Measurements from ENCODE around the gene NTF4.

The NTF4 gene, protein sequence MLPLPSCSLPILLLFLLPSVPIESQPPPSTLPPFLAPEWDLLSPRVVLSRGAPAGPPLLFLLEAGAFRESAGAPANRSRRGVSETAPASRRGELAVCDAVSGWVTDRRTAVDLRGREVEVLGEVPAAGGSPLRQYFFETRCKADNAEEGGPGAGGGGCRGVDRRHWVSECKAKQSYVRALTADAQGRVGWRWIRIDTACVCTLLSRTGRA

GRCh38 chr19:49064768-49065611 is at the start of gene NTF4:
Gene NTF4 (minus strand): TSS chr19:49064818. CDS start chr19:49061997, 2,821 bp downstream.
- DNase-seq: no peak

DNA sequence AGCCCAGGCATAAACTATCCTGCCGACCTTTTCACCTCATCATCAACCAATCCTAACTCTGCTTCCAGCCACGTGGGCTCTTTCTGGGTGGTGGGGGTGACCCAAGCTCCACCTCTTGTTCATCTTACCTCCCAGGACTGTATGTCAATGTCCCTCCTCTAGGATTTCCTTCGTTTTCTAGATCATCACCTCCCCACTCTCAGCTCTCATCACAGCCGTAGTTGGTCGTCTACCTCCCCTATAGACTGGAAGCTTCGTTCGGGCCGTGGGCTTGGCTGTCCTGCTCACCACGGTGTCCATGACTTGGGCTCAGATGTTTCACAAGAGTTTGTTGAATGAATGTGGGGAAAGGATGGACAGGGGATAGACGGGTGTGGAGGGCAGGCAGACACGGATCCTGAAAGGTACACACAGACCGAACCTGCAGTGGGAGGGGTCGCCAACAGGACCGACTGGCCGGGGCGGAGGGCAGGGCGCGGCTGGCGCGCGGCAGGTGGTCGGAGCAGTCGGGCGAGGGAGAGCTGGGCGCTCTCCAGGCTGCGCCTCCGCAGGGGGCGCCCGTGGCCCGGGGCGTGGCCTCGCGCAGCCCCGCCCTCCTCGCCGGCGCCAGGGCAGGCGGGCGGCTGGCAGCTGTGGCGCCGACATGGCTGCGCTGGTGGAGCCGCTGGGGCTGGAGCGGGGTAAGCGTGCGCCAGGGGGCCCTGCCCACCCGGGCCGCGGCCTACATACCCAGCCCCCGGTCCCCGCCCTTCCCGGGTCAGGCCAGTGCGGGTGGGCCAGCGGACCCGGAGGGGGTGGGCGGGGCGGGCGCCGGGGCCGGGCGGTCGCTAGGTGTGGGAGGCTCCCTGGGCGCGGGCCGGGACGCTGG is 49.4 kb upstream of the NTF4 start, which contains the start of gene LIN7B:
TSS of gene LIN7B (plus strand) at position 609 of the 868 bp plus-strand sequence. CDS start at position 644, 35 bp downstream.
- peak; percentile 76 for DNase-seq

- no peak for DNase-seq
Measured at GRCh38 chr19:49111218-49111998, 46.8 kb upstream of the NTF4 start.

DNA sequence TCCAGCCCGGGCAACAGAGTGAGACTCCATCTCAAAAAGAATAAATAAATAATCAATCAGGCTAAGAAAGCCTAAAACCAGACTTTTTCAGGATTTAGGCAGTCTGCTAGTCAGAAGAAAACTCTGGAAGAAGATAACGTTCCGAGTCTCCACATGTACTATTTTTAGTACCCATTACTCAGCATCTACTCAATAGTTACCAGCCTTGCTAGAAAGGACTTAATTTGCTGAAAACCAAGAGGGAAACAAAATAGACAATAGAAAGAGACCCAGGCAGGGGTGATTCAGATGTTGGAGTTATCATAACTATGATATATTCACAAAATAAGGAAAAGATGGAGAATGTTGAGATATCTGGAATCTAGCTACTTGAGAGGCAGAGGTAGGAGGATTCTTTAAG is 45.9 kb upstream of the NTF4 start:
- DNase-seq: no peak

DNA sequence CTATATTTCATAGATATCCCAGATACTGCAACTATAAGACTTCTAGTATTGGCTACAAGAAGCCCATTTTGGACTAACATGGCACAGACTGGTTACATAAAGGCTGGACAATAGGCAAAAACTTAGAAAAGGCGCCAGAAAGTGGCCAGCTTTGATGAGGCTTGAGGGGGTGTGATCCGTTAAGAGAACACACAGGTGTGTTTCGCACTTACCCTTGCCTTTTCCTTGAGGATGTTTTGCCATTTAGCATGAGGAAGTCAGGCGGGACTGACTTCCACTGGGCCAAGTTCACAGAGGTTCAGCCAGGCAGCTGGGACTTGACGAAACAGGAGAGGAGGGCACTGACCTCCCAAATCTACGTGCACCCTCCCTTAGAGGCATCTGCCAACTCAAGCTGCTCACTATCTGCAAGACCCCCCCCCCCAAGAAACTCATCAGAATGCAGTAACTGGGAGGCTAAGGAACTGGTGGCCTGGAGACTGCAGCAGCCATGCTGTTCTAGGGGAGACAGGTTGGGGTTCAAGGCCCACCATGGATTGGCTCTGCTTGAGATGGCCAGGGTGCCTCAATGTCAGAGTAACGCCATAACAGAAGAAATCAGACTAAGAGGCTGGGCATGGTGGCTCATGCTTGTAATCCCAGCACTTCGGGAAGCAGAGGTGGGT is 45.1 kb upstream of the NTF4 start:
- no peak for DNase-seq

DNA sequence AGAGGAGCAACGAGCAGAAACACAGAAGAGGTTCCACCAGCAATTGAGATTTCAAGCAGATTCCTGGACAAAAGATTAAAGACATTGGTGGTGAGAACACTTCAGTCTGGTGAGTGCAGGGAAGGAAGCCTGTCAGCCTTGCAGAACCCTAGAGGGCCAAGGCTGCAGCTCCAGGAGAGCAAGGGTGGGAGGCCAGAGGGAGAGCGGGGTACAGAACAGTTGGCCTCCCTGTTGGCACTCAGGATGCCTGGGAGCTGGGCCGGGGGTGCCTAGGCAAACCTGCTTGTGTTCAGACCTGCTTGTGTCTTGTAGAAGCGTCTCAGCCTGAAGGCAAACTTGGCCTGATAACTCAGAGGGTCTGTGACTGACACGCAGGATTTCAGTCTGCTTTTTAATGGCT is 44.4 kb upstream of the NTF4 start:
- no peak for DNase-seq

GRCh38 chr19:49107625-49108459 is 43.2 kb upstream of the NTF4 start:
- no peak for DNase-seq

GRCh38 chr19:49106648-49107135 is 42.1 kb upstream of the NTF4 start:
- DNase-seq: peak; percentile 81

- no peak for DNase-seq
Measured at GRCh38 chr19:49104229-49104864, 39.7 kb upstream of the NTF4 start.

GRCh38 chr19:49103331-49104085 is 38.9 kb upstream of the NTF4 start:
- DNase-seq: no peak

DNA sequence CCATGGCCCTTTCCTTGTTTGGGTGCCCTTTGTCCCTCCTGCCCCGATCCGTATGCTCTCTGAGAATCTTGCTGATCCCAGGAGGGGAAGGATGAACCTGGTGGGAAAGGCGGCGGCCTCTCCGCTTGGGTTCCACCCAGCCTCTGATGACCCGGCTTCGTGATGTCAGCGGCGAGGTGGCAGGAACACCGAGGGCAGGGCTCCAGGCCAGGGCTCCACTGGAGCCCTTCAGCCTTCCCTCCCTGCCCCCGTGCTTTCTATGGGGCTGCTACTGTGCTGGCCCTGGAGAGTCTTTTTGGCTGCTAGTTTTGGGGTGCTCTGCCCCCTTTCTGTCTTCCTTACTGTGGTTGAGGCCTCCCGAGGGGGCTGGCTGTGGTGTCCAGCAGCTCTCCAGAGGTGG is 37.7 kb upstream of the NTF4 start:
- no peak for DNase-seq

DNA sequence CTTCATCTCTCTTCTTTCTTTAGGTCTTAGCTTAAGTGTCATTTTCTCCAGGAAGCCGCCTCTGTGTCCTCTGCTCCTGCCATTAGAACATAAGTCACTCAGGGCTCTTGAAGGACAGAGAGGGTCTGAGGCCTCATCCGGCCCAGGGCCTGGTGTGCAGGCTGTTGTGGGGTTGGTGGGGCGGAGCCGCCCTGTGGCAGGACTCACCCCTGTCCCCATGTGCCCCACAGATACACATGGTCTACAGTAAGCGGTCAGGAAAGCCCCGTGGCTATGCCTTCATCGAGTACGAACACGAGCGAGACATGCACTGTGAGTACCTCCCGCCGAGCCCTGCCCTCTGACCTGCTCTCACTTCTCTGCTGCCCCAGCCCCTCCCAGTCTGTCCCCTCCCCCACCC is 36.5 kb upstream of the NTF4 start:
- no peak for DNase-seq

GRCh38 chr19:49098795-49099194 is 34.2 kb upstream of the NTF4 start:
- DNase-seq: no peak

- peak; percentile 80 for DNase-seq
Measured at GRCh38 chr19:49097453-49098288, 33.1 kb upstream of the NTF4 start.

DNA sequence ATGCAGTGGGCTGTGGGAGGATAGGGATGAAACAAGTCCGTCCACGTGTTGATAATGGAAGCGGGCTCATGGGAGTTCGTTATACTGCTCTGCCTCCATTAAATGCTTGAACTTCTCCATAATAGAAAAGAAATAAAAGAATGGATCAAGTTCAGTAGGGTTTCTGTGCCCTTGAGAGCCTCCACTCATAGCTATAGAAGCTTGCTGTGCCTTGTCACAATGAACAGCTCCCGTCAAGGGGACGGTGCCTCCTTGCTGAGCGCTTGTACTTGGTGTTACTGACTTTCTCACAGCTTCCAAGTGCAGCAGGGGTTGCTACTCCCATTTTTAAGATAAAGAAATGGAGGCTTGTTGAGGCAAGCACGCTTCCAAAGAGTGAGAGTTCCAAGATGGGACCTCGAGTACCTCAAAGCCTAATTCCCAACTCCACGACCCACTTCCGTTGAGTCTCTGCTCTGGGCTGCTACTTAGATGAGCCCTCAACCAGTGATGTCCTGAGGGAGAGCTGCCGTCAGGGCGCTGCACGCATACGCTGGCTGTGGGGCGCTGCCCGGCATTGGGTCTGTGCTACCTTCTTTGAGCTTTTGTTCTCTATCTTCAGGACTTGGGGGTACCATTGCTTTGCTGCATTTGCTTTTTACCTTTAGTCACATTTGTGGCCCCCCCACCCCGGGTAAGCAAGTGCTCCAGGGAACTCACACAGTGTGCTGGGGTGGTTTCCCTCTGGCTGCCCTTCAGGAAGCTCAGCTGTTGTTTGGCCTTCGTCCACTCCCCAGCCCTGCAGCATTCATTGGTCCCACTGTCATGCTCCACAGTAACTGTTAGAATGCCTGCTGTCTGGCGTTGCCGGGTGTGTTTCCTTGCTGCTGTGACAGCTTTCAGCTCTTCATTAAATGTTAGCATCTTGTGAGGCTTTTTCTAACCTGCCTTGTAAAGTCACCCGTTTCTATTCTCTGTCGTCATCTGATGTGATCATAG is 30.2 kb upstream of the NTF4 start:
- DNase-seq: no peak

DNA sequence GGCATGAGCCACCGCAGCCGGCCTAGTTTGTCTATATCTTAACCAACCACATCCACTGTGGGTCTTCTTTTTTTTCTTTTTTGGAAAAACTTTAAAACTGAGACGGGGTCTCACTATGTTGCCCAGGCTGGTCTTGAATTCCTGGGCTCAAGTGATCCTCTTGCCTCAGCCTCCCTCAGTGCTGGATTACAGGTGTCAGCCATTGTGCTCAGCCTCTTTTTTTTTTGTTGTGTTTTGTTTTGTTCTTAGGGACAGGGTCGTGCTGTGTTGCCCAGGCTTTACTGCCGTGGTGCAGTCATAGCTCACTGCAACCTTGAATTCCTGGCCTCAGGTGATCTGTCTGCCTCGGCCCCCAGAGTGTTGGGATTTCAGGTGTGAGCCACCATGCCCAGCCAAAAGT is 28.1 kb upstream of the NTF4 start:
- DNase-seq: no peak

DNA sequence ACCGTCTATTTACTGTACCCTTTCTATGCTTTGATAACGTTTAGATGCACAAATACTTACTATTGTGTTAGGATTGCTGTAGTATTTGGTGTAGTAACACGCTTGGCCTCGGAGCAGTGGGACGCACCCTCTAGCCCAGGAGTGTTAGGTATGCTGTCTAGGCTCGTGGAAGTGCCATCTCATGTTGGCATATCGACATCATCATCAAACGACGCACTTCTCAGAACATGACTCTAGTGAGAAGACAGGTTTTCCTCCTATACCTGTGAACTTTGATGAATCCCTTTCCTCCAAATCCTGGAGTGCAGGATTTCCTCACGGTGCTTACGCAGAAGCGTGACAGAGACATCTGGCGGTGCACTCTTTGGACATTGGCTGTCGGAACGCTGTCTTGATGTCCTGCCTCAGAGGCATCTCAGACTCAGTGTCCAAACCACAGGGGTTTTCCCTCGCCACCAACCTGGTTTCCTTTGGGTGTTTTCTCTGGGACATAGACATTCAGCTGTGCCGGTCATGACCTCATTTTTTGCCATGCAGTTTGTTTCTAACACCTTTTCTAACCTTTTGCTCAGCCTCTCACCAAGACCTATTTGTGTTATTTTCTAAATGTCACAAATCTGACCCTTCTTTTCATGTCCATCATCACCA is 26.9 kb upstream of the NTF4 start:
- DNase-seq: no peak
